HUES48 (cell line): Measurements from ENCODE around the gene HLCS.

Source experiments
- H3K27ac ChIP-seq: one replicate; pipeline ENCODE4 v1.7.0; 2013; ENCODE audit warnings: low read depth, low read length, inconsistent platforms
- H3K27me3 ChIP-seq: 2 replicates; pipeline ENCODE4 v1.6.1; 2013; ENCODE audit warnings: mild to moderate bottlenecking, low read length; ENCODE audit not compliant: control insufficient read depth, insufficient read depth
- H3K36me3 ChIP-seq: 2 replicates; pipeline ENCODE4 v1.6.1; 2013; ENCODE audit warnings: low read length; ENCODE audit not compliant: control insufficient read depth, insufficient read depth
- H3K4me1 ChIP-seq: 2 replicates; pipeline ENCODE4 v1.6.1; 2013; ENCODE audit warnings: mild to moderate bottlenecking, low read length; ENCODE audit not compliant: control insufficient read depth, insufficient read depth
- H3K4me3 ChIP-seq: 2 replicates; pipeline ENCODE4 v1.5.1; 2013; ENCODE audit warnings: mild to moderate bottlenecking, low read depth, low read length
- H3K9ac ChIP-seq: 2 replicates; pipeline ENCODE4 v1.6.1; 2013; ENCODE audit warnings: mild to moderate bottlenecking, low read depth, low read length, moderate library complexity
- H3K9me3 ChIP-seq: 2 replicates; pipeline ENCODE4 v1.6.1; 2013; ENCODE audit warnings: low read length; ENCODE audit not compliant: control insufficient read depth, insufficient read depth

HLCS gene

GRCh38 chr21:36949171-36950141 is 17.0 kb downstream of the HLCS start:
- H3K9ac ChIP-seq: no peak overlapping the region
- H3K9me3 ChIP-seq: no peaks in the 10 kb centered on the region
- H3K27ac ChIP-seq: no peak overlapping the region
- no peaks in the 10 kb centered on the region for H3K36me3 ChIP-seq
- H3K4me3 ChIP-seq: no peak overlapping the region
- H3K27me3 ChIP-seq: no peaks in the 10 kb centered on the region
- H3K4me1 ChIP-seq: peaks cover 17% of the 10 kb centered on the region

- no peak overlapping the region for H3K27ac ChIP-seq
- H3K27me3 ChIP-seq: no peaks in the 10 kb centered on the region
- no peaks in the 10 kb centered on the region for H3K36me3 ChIP-seq
- H3K4me3 ChIP-seq: no peak overlapping the region
- no peak overlapping the region for H3K9ac ChIP-seq
- H3K4me1 ChIP-seq: peaks cover 17% of the 10 kb centered on the region
- no peaks in the 10 kb centered on the region for H3K9me3 ChIP-seq
Observed at GRCh38 chr21:36948686-36949085, 17.8 kb downstream of the HLCS start.

DNA sequence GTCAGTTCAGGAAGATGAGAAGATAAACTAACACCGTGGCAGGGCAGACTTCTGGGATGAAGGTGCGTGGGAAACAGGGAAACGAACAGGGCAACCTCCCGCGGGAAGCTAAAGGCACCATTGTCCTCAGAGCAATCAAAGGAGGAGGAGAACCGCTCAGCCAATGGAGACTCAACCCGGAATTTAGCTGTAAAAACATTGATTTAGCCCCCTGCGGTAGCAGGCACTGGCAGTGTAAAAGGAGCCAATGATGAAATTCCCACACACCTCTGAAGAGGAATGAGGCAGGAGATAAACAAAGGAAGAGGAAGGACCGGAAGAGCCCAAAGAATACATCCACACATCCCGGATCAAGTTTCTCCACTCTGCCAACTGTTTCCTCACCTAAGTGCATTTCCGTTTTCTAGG is 19.5 kb downstream of the HLCS start:
- Histone ChIP-seq H3K27me3 (no peaks in the 10 kb centered on the region), H3K27ac (peak overlapping the region; percentile 65), H3K4me3 (peak overlapping the region; percentile 31; the same call in 1 of the 2 replicates), H3K9ac (no peak overlapping the region), H3K9me3 (no peaks in the 10 kb centered on the region), H3K36me3 (no peaks in the 10 kb centered on the region), H3K4me1 (peaks cover 17% of the 10 kb centered on the region)

GRCh38 chr21:36945496-36946138 is 20.9 kb downstream of the HLCS start:
- H3K9ac ChIP-seq: no peak overlapping the region
- H3K27ac ChIP-seq: no peak overlapping the region
- no peaks in the 10 kb centered on the region for H3K9me3 ChIP-seq
- H3K4me1 ChIP-seq: peaks cover 17% of the 10 kb centered on the region
- H3K27me3 ChIP-seq: no peaks in the 10 kb centered on the region
- no peak overlapping the region for H3K4me3 ChIP-seq
- no peaks in the 10 kb centered on the region for H3K36me3 ChIP-seq

DNA sequence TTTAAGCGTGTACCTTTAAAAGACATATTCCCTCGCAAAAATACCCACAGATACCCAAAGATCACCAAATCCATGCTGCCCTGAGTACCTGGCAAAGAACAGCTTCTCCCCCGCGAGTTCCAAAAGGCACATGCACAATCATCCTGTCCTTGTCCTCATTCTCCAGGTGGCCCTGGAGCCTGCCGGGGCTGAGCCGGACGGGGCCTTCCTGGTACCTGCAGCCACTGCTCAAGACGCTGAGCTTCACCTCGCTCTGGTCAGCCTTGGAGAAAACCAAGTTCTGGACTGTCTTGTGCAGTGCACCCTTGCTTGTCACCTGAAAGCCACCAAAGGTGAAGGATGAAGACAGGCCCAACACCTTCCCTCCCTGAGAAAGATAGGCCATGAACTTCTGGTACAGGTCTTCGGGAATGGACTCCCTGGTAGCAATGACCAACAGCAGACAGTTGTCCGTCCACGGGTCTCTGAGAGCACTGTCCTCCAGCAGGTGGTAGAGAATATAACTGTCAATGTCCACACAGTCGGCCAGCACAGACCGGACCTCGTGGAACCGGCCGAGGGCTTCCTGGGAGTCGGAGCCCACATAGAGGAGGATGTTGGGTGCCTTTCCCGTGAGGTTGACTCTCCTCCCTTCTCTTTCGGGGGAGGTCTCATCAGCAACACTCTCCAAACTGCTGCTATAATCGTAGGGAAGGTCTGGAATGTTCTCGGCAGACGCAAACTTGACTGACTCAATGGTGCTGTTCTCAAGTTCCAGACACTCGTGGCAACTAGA is 29.9 kb downstream of the HLCS start:
- H3K27ac ChIP-seq: no peak overlapping the region
- H3K4me1 ChIP-seq: peaks cover 3% of the 10 kb centered on the region; the same call in 1 of the 2 replicates
- no peaks in the 10 kb centered on the region for H3K9me3 ChIP-seq
- no peak overlapping the region for H3K4me3 ChIP-seq
- H3K9ac ChIP-seq: no peak overlapping the region
- peaks cover 9% of the 10 kb centered on the region for H3K36me3 ChIP-seq
- no peaks in the 10 kb centered on the region for H3K27me3 ChIP-seq

- peaks cover 3% of the 10 kb centered on the region; the same call in 1 of the 2 replicates for H3K4me1 ChIP-seq
- H3K4me3 ChIP-seq: no peak overlapping the region
- no peaks in the 10 kb centered on the region for H3K27me3 ChIP-seq
- no peak overlapping the region for H3K27ac ChIP-seq
- no peak overlapping the region for H3K9ac ChIP-seq
- no peaks in the 10 kb centered on the region for H3K9me3 ChIP-seq
- peaks cover 9% of the 10 kb centered on the region for H3K36me3 ChIP-seq
Observed at GRCh38 chr21:36934864-36935420, 31.5 kb downstream of the HLCS start.

- Histone ChIP-seq H3K27me3 (no peaks in the 10 kb centered on the region), H3K4me1 (no peaks in the 10 kb centered on the region; the same call in 1 of the 2 replicates), H3K4me3 (no peak overlapping the region), H3K9me3 (no peaks in the 10 kb centered on the region), H3K27ac (no peak overlapping the region), H3K9ac (no peak overlapping the region), H3K36me3 (peaks cover 9% of the 10 kb centered on the region)
Observed at GRCh38 chr21:36932161-36932816, 34.2 kb downstream of the HLCS start.

- Histone ChIP-seq H3K4me3 (no peak overlapping the region), H3K4me1 (no peaks in the 10 kb centered on the region; the same call in 1 of the 2 replicates), H3K27ac (no peak overlapping the region), H3K9me3 (no peaks in the 10 kb centered on the region), H3K27me3 (no peaks in the 10 kb centered on the region), H3K9ac (no peak overlapping the region), H3K36me3 (no peaks in the 10 kb centered on the region)
Observed at GRCh38 chr21:36929622-36930021, 36.8 kb downstream of the HLCS start.

DNA sequence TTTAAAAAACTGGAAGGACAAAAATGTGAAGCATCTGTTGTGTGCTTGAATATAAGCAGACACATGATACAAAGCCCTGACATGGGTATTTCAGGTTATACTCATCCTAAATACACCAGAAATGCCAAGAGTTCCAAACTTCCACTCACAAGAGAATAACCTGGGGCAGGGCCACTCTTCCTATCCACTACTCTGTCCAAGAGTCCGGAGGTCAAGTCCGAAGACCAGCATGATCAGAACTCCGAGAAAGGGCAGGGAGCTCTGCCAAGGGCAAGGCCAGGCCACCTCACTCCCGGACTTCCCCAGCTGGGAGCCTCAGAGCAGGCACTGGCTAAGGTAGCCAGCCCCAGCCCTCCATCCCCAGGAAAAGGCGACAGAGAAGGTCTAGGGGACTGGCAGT is 37.5 kb downstream of the HLCS start:
- Histone ChIP-seq H3K27ac (no peak overlapping the region), H3K9me3 (no peaks in the 10 kb centered on the region), H3K4me1 (no peaks in the 10 kb centered on the region; the same call in 1 of the 2 replicates), H3K9ac (no peak overlapping the region), H3K27me3 (no peaks in the 10 kb centered on the region), H3K4me3 (no peak overlapping the region), H3K36me3 (no peaks in the 10 kb centered on the region)

DNA sequence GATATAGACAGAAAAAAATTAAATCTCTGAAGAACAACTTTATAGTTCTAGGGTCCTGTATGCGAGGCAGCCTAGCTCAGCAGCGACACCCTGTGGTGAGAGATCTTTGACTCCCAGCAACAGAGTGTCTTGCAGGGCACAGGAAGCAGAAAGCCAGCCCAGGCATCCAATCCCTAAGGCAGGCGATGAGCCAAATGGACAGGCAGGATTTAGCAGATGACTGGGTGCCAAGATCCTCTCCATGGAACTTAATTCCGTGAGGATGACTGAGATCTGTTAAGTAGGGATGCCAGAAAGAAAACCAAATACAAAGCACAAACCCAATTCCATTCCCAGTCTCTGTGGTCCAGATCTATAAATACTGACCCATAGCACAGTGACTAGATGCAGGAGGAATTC is 38.8 kb downstream of the HLCS start:
- Histone ChIP-seq H3K27ac (no peak overlapping the region), H3K4me1 (no peaks in the 10 kb centered on the region; the same call in 1 of the 2 replicates), H3K9ac (no peak overlapping the region), H3K27me3 (no peaks in the 10 kb centered on the region), H3K9me3 (no peaks in the 10 kb centered on the region), H3K4me3 (no peak overlapping the region), H3K36me3 (no peaks in the 10 kb centered on the region)
